ENCODE results near the gene PPP1R14C.

The PPP1R14C gene

DNA sequence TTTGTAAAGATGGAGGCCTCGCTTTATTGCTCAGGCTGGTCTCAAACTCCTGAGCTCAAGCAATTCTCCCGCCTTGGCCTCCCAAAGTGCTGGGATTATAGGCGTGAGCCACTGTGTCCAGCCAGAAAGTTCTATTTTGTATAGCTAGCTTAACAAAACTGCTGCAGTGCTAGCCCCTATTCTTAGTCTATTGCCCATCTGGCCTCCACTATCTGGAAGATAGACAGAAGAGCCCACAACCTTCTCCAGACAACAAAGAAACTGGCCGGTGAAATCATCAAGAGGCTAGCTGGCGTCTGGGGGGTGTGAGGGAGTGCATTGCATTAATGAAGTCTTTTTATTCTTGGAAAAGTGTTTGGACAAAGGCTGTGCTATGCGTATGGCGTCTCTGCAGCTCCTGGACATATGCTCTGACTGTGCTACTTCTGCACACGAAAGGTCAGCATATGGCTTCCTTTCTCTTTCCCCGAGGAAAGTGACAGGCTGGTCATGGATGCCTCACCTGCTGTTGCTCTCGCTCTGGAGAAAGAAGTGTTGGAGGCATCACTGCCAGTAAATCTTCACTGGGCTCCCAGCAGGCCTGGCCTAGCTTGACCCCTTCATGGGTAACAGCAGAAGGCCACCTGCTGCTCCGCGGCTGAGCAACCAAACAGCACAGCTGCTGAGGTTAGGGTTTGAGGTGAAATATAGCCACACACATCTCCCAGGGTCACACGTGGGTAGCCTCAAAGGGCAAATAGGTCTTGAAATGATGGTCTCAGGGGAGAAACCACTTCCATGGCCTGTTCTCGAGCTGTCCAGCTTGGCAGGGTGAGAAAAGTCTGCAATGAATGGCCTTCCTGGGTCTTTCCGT lies 130.8 kb downstream of the PPP1R14C start:
- no peaks in the 10 kb centered on the region for H3K36me3 Mint-ChIP-seq (ENCODE audit: low read depth)
- peaks cover 7% of the 10 kb centered on the region for H3K4me1 Mint-ChIP-seq (ENCODE audit: low read depth)
- H3K27me3 Mint-ChIP-seq, result peaks cover 15% of the 10 kb centered on the region
- no peak overlapping the region for H3K27ac Mint-ChIP-seq
- no peak overlapping the region for H3K4me3 Mint-ChIP-seq
- no peaks in the 10 kb centered on the region for H3K9me3 Mint-ChIP-seq
- no peak for DNase-seq

DNA sequence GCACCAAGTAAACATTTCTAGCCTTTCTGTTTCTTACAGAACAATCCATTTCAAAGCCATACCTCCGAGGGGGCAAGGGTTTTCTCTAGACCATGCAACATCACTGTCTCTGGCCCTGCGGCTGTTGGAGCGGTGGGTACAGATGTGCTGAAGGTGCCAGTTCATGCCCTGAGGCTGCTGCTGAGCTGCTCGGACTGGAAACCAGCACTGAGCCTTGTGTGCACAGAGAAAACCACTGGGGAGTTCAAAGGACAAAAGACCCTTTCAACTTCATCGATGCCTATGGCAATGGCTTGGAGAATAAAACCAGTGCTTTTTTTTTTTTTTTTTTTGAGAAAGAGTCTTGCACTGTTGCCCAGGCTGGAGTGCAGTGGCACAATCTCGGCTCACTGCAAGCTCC lies 132.6 kb downstream of the PPP1R14C start:
- no peak overlapping the region for H3K4me3 Mint-ChIP-seq
- H3K36me3 Mint-ChIP-seq (ENCODE audit: low read depth), result no peaks in the 10 kb centered on the region
- H3K4me1 Mint-ChIP-seq (ENCODE audit: low read depth), result no peaks in the 10 kb centered on the region
- H3K27ac Mint-ChIP-seq, result no peak overlapping the region
- no peaks in the 10 kb centered on the region for H3K9me3 Mint-ChIP-seq
- DNase-seq, result no peak
- H3K27me3 Mint-ChIP-seq, result peaks cover 30% of the 10 kb centered on the region

DNA sequence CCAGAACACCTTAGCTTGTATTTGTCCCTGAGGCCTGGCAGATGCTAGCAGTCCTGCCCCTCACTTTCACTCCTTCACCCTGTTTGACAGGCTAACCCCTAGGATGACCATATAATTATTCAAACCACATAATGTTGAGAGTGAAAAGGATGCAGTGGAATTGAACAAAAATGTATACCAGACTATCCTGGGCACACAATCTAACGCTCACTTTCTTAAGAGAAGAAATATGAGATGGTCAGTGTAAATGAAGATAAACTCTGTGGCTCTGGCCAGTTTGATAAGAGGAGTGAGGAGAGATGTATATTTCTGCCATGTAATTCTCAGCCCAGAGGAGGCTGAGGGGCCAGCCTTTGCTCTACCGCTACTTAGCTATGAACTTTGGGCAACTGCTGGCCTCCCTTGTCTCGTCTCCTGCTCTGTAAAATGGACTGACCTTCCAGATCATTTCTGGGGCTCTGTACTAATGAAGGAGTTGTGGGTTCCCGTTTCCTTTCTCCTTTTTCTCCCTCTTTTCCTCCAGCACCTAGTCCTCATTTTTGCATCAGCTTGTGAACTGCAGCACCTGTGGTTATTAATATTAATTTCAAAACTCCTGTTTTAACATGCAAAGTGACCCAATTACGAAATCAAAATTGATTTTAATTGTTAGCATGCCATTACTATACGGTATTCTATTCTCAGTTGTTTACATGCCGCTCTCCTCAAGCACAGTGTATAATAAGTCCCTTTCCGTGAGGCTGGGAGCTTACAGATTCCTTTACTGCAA lies 133.5 kb downstream of the PPP1R14C start:
- DNase-seq, result no peak
- no peak overlapping the region for H3K4me3 Mint-ChIP-seq
- no peak overlapping the region for H3K27ac Mint-ChIP-seq
- no peaks in the 10 kb centered on the region for H3K36me3 Mint-ChIP-seq (ENCODE audit: low read depth)
- H3K27me3 Mint-ChIP-seq, result peaks cover 37% of the 10 kb centered on the region
- no peaks in the 10 kb centered on the region for H3K4me1 Mint-ChIP-seq (ENCODE audit: low read depth)
- H3K9me3 Mint-ChIP-seq, result no peaks in the 10 kb centered on the region

DNA sequence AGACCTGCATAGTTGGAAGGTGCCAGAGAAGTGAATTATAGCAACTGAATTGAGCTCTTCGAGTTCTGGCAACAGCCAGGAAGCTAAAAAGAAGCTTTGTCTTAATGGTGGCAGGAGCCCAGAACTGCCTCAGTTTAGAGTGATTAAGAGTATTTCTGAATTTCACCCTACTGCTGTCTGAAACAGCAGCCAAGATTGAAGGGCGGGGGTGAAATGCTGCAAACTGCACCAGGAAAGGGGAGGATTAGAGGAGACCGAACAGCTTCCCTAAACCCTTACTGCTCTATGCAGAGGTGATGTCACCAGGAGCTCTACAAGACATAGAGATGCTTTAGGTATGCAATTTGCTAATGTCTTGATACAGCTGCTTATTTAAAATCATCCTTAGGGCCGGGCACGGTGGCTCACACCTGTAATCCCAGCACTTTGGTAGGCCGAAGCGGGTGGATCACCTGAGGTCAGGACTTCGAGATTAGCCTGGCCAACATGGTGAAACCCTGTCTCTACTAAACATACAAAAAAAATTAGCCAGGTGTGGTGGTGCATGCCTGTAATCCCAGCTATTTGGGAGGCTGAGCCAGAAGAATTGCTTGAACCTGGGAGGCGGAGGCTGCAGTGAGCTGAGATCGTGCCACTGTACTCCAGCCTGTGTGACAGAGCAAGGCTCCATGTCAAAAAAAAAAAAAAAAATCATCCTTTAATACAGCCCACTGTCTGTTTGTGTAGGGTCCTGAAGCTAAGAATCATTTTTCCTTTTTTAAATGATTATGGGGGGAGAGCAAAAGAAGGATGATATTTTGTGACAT lies 134.3 kb downstream of the PPP1R14C start:
- Mint-ChIP-seq H3K4me3 (no peak overlapping the region), H3K36me3 (ENCODE audit: low read depth) (no peaks in the 10 kb centered on the region), H3K4me1 (ENCODE audit: low read depth) (no peaks in the 10 kb centered on the region), H3K27me3 (peaks cover 37% of the 10 kb centered on the region), H3K9me3 (no peaks in the 10 kb centered on the region), H3K27ac (no peak overlapping the region)
- DNase-seq, result no peak

DNA sequence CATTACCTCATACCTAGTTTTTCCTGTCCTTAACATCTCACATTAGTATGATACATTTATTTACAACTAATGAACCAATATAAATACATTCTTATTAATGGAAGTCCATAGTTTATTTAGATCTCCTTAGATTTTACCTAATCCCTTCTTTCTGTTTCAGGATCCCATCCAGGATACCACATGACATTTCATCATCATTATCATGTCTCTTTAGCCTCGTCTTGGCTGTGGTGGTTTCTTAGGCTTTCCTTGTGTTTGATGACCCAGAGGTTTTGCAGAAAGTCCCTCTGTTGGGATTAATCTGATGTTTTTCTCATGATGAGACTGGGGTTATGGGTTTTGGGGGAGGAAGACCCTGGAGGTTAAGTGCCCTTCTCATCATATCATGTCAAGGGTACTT lies 136.7 kb downstream of the PPP1R14C start:
- no peaks in the 10 kb centered on the region for H3K36me3 Mint-ChIP-seq (ENCODE audit: low read depth)
- H3K4me3 Mint-ChIP-seq, result no peak overlapping the region
- H3K9me3 Mint-ChIP-seq, result no peaks in the 10 kb centered on the region
- DNase-seq, result no peak
- no peaks in the 10 kb centered on the region for H3K4me1 Mint-ChIP-seq (ENCODE audit: low read depth)
- no peak overlapping the region for H3K27ac Mint-ChIP-seq
- peaks cover 45% of the 10 kb centered on the region for H3K27me3 Mint-ChIP-seq

DNA sequence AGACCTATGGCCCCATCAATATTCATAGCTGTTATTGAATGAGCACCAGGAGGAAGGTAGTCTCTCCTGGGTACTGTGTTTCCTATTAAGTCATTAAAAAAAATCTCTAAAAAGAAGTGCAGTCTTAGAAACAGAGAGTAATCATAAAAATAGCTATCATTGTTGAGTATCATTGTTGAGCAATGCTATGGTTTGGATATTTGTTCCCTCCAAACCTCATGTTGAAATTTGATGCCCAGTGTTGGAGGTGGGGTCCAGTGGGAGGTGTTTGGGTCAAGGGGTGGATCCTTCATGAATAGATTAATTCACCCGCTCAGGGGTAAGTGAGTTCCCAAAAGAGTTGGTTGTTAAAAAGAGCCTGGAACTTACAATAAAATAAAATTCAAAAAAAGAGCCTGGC lies 137.9 kb downstream of the PPP1R14C start:
- no peak for DNase-seq
- H3K36me3 Mint-ChIP-seq (ENCODE audit: low read depth), result no peaks in the 10 kb centered on the region
- no peaks in the 10 kb centered on the region for H3K9me3 Mint-ChIP-seq
- no peak overlapping the region for H3K4me3 Mint-ChIP-seq
- H3K27ac Mint-ChIP-seq, result no peak overlapping the region
- H3K27me3 Mint-ChIP-seq, result peaks cover 48% of the 10 kb centered on the region
- H3K4me1 Mint-ChIP-seq (ENCODE audit: low read depth), result no peaks in the 10 kb centered on the region

DNA sequence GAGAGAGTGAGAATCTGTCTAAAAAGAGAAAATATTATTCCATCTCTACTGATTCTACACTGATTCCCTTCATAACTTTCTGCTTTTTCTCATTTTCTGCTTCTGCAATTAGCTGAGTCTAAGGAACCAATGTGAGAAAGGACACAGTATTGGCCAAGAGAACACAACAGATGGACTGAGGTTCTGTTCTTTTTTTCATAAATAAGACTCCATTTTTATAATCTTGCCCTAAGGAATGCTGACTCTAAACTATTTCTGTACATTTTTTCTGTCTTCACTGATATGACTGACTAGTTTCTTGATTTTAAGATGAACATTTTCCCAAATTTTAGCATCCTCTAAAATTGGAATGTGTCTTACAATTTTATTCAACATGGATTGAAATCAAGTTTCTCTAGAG lies 138.9 kb downstream of the PPP1R14C start:
- H3K27ac Mint-ChIP-seq, result no peak overlapping the region

DNA sequence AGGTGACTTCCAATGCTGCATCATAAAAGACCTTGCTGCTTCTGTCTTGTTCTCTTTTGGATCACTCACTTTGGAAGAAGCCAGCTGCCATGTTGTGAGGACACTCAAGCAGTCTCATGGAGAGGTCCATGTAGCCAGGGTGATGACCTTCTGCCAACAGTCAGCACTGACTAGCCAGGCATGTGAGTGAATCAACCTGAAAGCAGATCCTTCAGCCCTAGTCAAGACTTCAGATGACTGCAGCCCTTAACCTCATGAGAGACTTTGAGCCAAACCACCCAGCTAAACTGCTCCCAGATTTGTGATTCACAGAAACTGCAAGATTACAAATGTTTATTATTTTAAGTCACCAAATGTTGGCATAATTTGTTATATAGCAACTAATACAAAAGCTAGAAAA lies 140.0 kb downstream of the PPP1R14C start:
- Mint-ChIP-seq H3K36me3 (ENCODE audit: low read depth) (no peaks in the 10 kb centered on the region), H3K27ac (no peak overlapping the region), H3K4me1 (ENCODE audit: low read depth) (no peaks in the 10 kb centered on the region), H3K9me3 (no peaks in the 10 kb centered on the region), H3K27me3 (peaks cover 62% of the 10 kb centered on the region), H3K4me3 (no peak overlapping the region)
- DNase-seq, result no peak

More for the DNA sequence above, 138.9 kb downstream of the PPP1R14C start:
- Mint-ChIP-seq H3K4me1 (ENCODE audit: low read depth) (no peaks in the 10 kb centered on the region), H3K36me3 (ENCODE audit: low read depth) (no peaks in the 10 kb centered on the region), H3K4me3 (no peak overlapping the region), H3K9me3 (no peaks in the 10 kb centered on the region), H3K27me3 (peaks cover 54% of the 10 kb centered on the region)
- no peak for DNase-seq

DNA sequence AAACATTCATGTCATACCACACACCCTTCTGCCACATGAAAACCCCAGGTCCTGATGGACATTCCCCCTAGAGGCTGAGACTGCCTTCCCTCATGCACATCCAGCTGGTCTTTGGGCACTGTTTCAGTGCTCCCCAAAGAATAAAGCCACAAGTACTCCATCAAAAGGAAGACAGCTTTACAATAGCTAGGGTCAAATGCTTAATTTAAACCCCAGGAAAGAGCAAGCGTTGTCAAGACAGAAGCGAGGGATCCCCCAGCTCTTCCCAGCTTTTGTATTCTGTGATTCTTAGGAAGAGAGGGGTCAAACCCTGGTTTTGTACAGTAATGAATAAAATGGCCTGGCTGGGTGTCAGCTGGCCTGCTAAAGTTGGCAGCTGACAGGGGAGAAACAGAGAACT lies 143.6 kb downstream of the PPP1R14C start:
- no peak for DNase-seq
- Mint-ChIP-seq H3K27ac (no peak overlapping the region), H3K36me3 (ENCODE audit: low read depth) (no peaks in the 10 kb centered on the region), H3K9me3 (no peaks in the 10 kb centered on the region), H3K4me1 (ENCODE audit: low read depth) (no peaks in the 10 kb centered on the region), H3K27me3 (peaks cover 55% of the 10 kb centered on the region), H3K4me3 (no peak overlapping the region)

DNA sequence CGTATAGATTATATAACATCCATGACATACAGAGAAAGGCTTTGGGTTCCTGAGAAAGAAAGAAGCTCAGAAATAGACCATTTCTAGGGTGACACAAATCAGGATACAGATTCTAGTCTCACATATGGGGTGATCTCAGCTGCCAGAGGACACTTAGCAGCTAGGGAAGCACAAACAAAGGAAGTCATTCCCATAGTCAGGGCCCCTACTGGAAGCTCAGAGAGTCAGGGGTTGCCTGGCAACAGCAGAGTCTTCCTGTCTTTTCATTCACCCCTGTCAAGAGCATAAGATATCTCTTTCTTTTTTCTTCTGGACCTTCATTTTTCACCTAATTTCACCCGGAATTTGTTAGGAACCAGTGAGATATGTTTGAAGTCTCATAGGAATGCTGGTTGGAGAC lies 144.1 kb downstream of the PPP1R14C start:
- H3K36me3 Mint-ChIP-seq (ENCODE audit: low read depth), result no peaks in the 10 kb centered on the region
- no peak overlapping the region for H3K4me3 Mint-ChIP-seq
- no peak for DNase-seq
- H3K27ac Mint-ChIP-seq, result no peak overlapping the region
- no peaks in the 10 kb centered on the region for H3K9me3 Mint-ChIP-seq
- peaks cover 55% of the 10 kb centered on the region for H3K27me3 Mint-ChIP-seq
- no peaks in the 10 kb centered on the region for H3K4me1 Mint-ChIP-seq (ENCODE audit: low read depth)

DNA sequence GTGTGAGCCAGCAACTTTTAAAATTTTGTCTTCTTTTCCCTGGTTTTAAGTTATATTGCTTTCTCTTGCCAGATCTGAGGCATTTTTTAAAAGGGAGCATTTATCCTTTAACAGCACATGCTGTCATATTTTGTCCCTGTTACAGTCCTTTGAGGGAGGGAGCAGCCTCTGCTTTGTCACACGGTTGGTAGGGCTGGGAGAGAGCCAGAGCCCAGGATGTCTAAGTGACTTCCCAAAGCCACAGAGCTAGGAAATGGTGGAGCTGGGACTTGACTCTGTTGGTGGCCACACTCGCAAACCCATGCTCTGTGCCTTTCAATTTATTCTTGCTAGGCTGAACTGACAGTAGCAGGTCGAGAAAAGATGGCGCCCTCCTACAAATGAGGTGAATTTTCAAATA lies 145.6 kb downstream of the PPP1R14C start:
- Mint-ChIP-seq H3K4me1 (ENCODE audit: low read depth) (no peaks in the 10 kb centered on the region), H3K4me3 (no peak overlapping the region), H3K36me3 (ENCODE audit: low read depth) (no peaks in the 10 kb centered on the region), H3K27me3 (peaks cover 51% of the 10 kb centered on the region), H3K9me3 (no peaks in the 10 kb centered on the region), H3K27ac (no peak overlapping the region)
- no peak for DNase-seq

DNA sequence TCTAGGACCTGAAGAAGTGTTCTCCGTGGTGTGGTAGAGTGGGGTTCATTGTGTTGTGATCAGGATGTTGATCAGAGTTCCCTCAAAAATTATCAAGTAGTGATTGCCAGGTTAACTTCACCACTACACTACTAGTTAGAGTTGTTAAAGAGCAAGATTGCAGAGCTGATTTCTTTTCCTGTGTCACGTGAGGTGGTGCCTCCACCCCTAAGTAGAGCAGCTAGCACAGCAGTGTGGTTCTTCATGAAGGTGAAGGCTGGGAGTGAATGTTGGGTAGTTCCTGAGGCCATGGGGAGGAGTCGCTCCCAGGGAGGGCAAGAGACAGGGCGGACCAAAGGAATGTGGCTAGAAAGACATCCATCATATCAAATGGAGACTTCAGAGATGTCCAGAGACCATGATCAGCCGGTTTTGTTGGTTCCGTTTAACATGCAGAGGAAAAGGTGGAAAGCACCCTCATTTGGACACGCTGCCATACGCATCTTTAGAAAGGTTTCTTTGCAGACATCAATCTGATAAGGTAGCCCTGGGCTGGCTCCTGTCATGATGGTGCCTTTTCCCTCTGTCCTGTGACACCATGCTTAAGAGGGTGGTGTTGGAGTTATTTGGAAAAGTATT lies 146.7 kb downstream of the PPP1R14C start:
- no peak overlapping the region for H3K27ac Mint-ChIP-seq
- H3K9me3 Mint-ChIP-seq, result no peaks in the 10 kb centered on the region
- H3K27me3 Mint-ChIP-seq, result peaks cover 47% of the 10 kb centered on the region
- DNase-seq, result no peak
- H3K36me3 Mint-ChIP-seq (ENCODE audit: low read depth), result no peaks in the 10 kb centered on the region
- peaks cover 5% of the 10 kb centered on the region for H3K4me1 Mint-ChIP-seq (ENCODE audit: low read depth)
- H3K4me3 Mint-ChIP-seq, result no peak overlapping the region

DNA sequence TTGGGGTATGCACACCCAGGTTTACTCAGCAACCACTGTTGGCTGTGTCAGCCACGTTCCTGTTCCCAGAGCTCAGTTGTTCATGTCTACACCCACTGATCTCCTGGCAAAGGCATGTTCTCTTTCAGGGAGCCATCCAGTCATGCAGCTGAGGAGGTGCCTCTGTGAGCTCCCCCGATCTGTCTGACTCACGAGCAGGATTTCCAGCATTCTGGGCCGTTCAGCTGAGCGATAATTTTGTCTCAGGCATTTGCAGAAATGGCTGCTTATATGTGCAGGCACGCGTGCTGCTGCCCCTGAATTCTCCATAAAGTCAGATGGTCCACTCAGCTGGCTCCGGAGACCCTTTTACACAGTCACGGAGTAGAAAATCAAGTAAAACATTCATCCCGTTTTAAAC lies 147.6 kb downstream of the PPP1R14C start:
- Mint-ChIP-seq H3K27ac (no peak overlapping the region), H3K4me3 (no peak overlapping the region), H3K27me3 (peaks cover 40% of the 10 kb centered on the region), H3K9me3 (no peaks in the 10 kb centered on the region), H3K36me3 (ENCODE audit: low read depth) (no peaks in the 10 kb centered on the region), H3K4me1 (ENCODE audit: low read depth) (peaks cover 6% of the 10 kb centered on the region)
- DNase-seq, result no peak

DNA sequence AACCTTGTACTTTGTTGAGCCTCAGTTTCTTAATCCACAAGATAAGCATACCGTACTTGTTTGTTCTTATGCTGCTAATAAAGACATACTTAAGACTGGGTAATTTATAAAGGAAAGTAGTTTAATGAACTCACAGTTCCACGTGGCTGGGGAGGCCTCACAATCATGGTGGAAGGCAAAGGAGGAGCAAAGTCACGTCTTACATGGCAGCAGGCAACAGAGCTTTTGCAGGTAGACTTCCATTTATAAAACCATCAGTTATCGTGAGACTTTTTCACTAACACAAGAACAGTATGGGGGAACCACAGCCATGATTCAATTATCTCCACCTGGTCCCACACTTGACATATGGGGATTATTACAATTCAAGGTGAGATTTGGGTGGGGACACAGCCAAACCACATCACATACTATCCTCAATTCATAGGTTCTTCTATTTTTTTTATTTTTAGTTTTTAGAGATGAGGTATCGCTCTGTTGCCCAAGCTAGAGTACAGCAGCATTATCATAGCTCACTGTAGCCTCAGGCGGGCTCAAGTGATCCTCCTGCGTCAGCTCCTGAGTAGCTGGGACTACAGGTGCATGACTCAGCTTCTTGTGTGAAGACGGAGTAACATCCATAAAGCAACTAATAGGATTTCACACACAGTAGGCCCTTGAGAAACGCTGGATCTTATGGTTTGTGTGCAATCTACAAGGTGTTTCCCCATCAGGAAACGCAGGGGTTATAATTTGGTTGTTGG lies 149.3 kb downstream of the PPP1R14C start:
- DNase-seq, result no peak
- H3K4me1 Mint-ChIP-seq (ENCODE audit: low read depth), result peaks cover 6% of the 10 kb centered on the region
- H3K9me3 Mint-ChIP-seq, result no peaks in the 10 kb centered on the region
- H3K27ac Mint-ChIP-seq, result no peak overlapping the region
- H3K27me3 Mint-ChIP-seq, result peaks cover 24% of the 10 kb centered on the region
- H3K4me3 Mint-ChIP-seq, result no peak overlapping the region
- H3K36me3 Mint-ChIP-seq (ENCODE audit: low read depth), result no peaks in the 10 kb centered on the region

All from activated T-cell treated with anti-CD3 and anti-CD28 coated beads, Interleukin-2, amount 50 U/mL, for 24 hours (primary cell).